Neural progenitor cell (in vitro differentiated cells): ENCODE data around the gene ASB1. TPM values are rescaled to one million over a fixed set of nuclear protein-coding genes. Genes with fewer than 3 reads are reported as not detected.

ENCODE experiments used
- DNase-seq: peaks from one replicate; pipeline ENCODE4 v3.0.0-alpha.2; 2016; ENCODE audit warnings: low spot score
- H2AFZ ChIP-seq: fragments of 200-600 bp; sonication (generic); replicated peaks from 2 replicates; pipeline ENCODE4 v1.6.1; 2016; ENCODE audit warnings: antibody characterized with exemption
- H3F3A ChIP-seq: fragments of 200-600 bp; sonication (generic); 2 replicates; pipeline ENCODE4 v1.6.1; 2016; ENCODE audit warnings: antibody characterized with exemption, low read depth
- H3K27ac ChIP-seq: fragments of 200-600 bp; sonication (generic); 2 replicates; pipeline ENCODE4 v1.5.1; 2016; ENCODE audit warnings: mild to moderate bottlenecking
- H3K27me3 ChIP-seq: fragments of 200-600 bp; sonication (generic); 2 replicates; pipeline ENCODE4 v1.6.1; 2016; ENCODE audit warnings: mild to moderate bottlenecking, moderate library complexity
- H3K36me3 ChIP-seq: fragments of 200-600 bp; sonication (generic); 2 replicates; pipeline ENCODE4 v1.5.1; 2016
- H3K4me1 ChIP-seq: fragments of 200-600 bp; sonication (generic); 2 replicates; pipeline ENCODE4 v1.6.1; 2016; ENCODE audit warnings: mixed run types
- H3K4me2 ChIP-seq: fragments of 200-600 bp; sonication (generic); 2 replicates; pipeline ENCODE4 v1.6.1; 2016
- H3K4me3 ChIP-seq: fragments of 200-600 bp; sonication (generic); 2 replicates; pipeline ENCODE4 v1.5.1; 2016
- H3K79me2 ChIP-seq: fragments of 200-600 bp; sonication (generic); 2 replicates; pipeline ENCODE4 v1.6.1; 2016; ENCODE audit warnings: low read depth
- H3K9ac ChIP-seq: fragments of 200-600 bp; sonication (generic); 2 replicates; pipeline ENCODE4 v1.6.1; 2016
- H3K9me3 ChIP-seq: fragments of 200-600 bp; sonication (generic); 2 replicates; pipeline ENCODE4 v1.5.1; 2016; ENCODE audit warnings: low read depth
- H4K20me1 ChIP-seq: fragments of 200-600 bp; sonication (generic); 2 replicates; pipeline ENCODE4 v1.6.1; 2016; ENCODE audit warnings: low read depth
- H3K27ac Mint-ChIP-seq: 3 replicates; pipeline ENCODE4 v1.8.0; 2021; ENCODE audit warnings: mixed read lengths
- H3K27me3 Mint-ChIP-seq: 2 replicates; pipeline ENCODE4 v1.8.0; 2022; ENCODE audit warnings: low read depth, mild to moderate bottlenecking, inconsistent platforms, moderate library complexity, mixed read lengths; ENCODE audit not compliant: insufficient read depth
- H3K36me3 Mint-ChIP-seq: 3 replicates; pipeline ENCODE4 v1.8.0; 2021; ENCODE audit warnings: mixed read lengths
- H3K4me1 Mint-ChIP-seq: 3 replicates; pipeline ENCODE4 v1.8.0; 2021; ENCODE audit warnings: mixed read lengths
- H3K4me3 Mint-ChIP-seq: 3 replicates; pipeline ENCODE4 v1.8.0; 2021; ENCODE audit warnings: mild to moderate bottlenecking, moderate library complexity, mixed read lengths
- H3K9me3 Mint-ChIP-seq: 3 replicates; pipeline ENCODE4 v1.8.0; 2020; ENCODE audit warnings: mixed read lengths
- CTCF ChIP-seq: fragments of 200-600 bp; sonication (generic); IDR thresholded peaks from 2 replicates; pipeline ENCODE4 v1.5.1; 2017; ENCODE audit warnings: antibody characterized with exemption, mild to moderate bottlenecking
- EZH2 ChIP-seq: fragments of 200-600 bp; sonication (generic); IDR thresholded peaks from 2 replicates; pipeline ENCODE4 v1.6.1; 2017; ENCODE audit warnings: antibody characterized with exemption, mild to moderate bottlenecking, moderate library complexity
- EZH2phosphoT487 ChIP-seq: fragments of 200-600 bp; sonication (generic); IDR thresholded peaks from 2 replicates; pipeline ENCODE4 v1.6.1; 2017; ENCODE audit warnings: antibody characterized with exemption
- total RNA-seq: library from RNA; depleted of rRNA; stranded (reverse); fragments of >200 nt; gene quantifications from 2 replicates; pipeline ENCODE4 v1.2.3, GENCODE V29; 2015; ENCODE audit warnings: low replicate concordance

The ASB1 gene
- total RNA-seq, 1 donor from 2014 or later = 29.2 TPM

- no peak for TF ChIP-seq CTCF
- TF ChIP-seq EZH2 = no peak
- no peak for TF ChIP-seq EZH2phosphoT487
- H3F3A ChIP-seq = no peaks in the 10 kb centered on the region
- no peak overlapping the region for H3K4me3 ChIP-seq
- H3K79me2 ChIP-seq = no peaks in the 10 kb centered on the region
- H2AFZ ChIP-seq = no peak overlapping the region
- H3K9ac ChIP-seq = no peak overlapping the region
- no peak overlapping the region for H3K4me2 ChIP-seq
- no peaks in the 10 kb centered on the region for H3K4me1 Mint-ChIP-seq
- H3K4me3 Mint-ChIP-seq = no peak overlapping the region
- H3K9me3 ChIP-seq = no peaks in the 10 kb centered on the region
- no peak for DNase-seq
- H3K36me3 ChIP-seq = no peaks in the 10 kb centered on the region
- H4K20me1 ChIP-seq = no peaks in the 10 kb centered on the region
- peaks cover 5% of the 10 kb centered on the region for H3K36me3 Mint-ChIP-seq
- H3K27ac Mint-ChIP-seq = no peak overlapping the region
- H3K27me3 Mint-ChIP-seq = no peaks in the 10 kb centered on the region
- H3K27me3 ChIP-seq = no peaks in the 10 kb centered on the region
- H3K27ac ChIP-seq = no peak overlapping the region
- H3K9me3 Mint-ChIP-seq = peaks cover 40% of the 10 kb centered on the region
- no peaks in the 10 kb centered on the region for H3K4me1 ChIP-seq
Measured at GRCh38 chr2:238473523-238473922, 46.8 kb downstream of the ASB1 start.

GRCh38 chr2:238475034-238475433 lies 48.3 kb downstream of the ASB1 start:
- Mint-ChIP-seq H3K27ac (no peak overlapping the region), H3K36me3 (peaks cover 3% of the 10 kb centered on the region)

DNA sequence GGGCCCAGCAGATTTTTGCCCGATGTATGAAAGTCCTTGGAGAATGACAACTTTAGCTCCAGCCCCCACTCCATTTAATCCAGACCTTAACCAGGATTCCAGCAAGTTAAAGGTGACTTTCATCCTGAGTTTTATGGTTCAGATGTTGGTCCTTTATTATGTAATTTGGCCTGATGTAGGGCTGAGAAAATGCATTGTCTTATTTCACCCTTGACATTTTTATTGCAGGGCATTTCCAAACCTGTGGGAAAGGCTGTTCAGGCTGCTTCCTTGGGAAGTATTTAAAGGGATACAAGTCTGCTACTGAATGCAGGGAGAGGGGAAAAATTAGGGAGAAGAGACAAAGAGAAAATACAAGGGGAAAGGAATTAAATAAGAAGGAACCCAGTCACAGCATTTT lies 48.8 kb downstream of the ASB1 start:
- Mint-ChIP-seq H3K9me3 (peaks cover 43% of the 10 kb centered on the region), H3K36me3 (peaks cover 3% of the 10 kb centered on the region), H3K4me3 (no peak overlapping the region), H3K4me1 (no peaks in the 10 kb centered on the region), H3K27ac (no peak overlapping the region), H3K27me3 (no peaks in the 10 kb centered on the region)
- Histone ChIP-seq H3F3A (no peaks in the 10 kb centered on the region), H3K4me2 (no peak overlapping the region), H3K36me3 (peaks cover 6% of the 10 kb centered on the region), H3K4me3 (no peak overlapping the region), H3K9ac (no peak overlapping the region), H3K27me3 (no peaks in the 10 kb centered on the region), H2AFZ (no peak overlapping the region), H3K79me2 (no peaks in the 10 kb centered on the region), H3K27ac (no peak overlapping the region), H3K4me1 (no peaks in the 10 kb centered on the region), H3K9me3 (peaks cover 11% of the 10 kb centered on the region), H4K20me1 (no peaks in the 10 kb centered on the region)
- TF ChIP-seq CTCF (no peak), EZH2phosphoT487 (no peak), EZH2 (no peak)
- no peak for DNase-seq

More at GRCh38 chr2:238475034-238475433, 48.3 kb downstream of the ASB1 start:
- Histone ChIP-seq H3K9me3 (peaks cover 11% of the 10 kb centered on the region), H3K4me3 (no peak overlapping the region), H3F3A (no peaks in the 10 kb centered on the region), H3K9ac (no peak overlapping the region), H3K27me3 (no peaks in the 10 kb centered on the region), H2AFZ (no peak overlapping the region), H3K79me2 (no peaks in the 10 kb centered on the region), H4K20me1 (no peaks in the 10 kb centered on the region), H3K4me1 (no peaks in the 10 kb centered on the region), H3K27ac (no peak overlapping the region), H3K4me2 (no peak overlapping the region), H3K36me3 (peaks cover 6% of the 10 kb centered on the region)
- no peak for TF ChIP-seq CTCF
- TF ChIP-seq EZH2 = no peak
- no peak for TF ChIP-seq EZH2phosphoT487
- Mint-ChIP-seq H3K9me3 (peaks cover 41% of the 10 kb centered on the region), H3K27me3 (no peaks in the 10 kb centered on the region), H3K4me1 (no peaks in the 10 kb centered on the region), H3K4me3 (no peak overlapping the region)
- no peak for DNase-seq
